NCI-H510A (cell line): ENCODE data around the gene JPH3.

Experiments
- DNase-seq: peaks from one replicate; lab custom pipeline; 2025; lab: John Stamatoyannopoulos, UW

The JPH3 gene

DNA sequence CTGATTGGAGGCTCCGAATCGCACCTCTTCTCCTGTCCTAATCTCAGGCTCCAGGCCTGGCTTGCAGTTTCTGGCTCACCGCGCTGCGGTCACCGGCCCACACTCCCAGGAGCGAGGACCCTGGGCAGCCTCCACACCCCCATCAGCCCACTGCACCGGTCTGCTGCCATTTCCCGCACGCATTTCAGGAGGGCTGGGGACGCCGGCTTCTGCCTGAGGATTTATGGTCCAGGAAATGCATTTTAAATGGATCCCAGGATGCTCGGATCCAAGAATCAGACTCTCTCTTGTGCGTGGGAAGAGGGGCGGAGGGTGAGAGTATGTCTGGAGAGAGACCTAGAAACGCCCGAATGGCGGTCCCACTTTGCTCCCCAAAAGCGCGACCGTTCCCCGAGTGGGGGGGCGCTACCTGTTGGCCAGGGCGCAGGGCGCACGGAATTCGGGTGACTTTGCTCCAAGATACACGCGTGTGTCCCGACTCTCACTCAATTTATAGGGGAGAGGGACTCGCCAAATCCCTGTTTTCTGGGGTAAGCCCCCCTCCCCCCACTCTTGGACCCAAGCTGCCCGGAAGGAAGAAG is 817 bp upstream of the JPH3 start:
- DNase-seq: no peak

DNA sequence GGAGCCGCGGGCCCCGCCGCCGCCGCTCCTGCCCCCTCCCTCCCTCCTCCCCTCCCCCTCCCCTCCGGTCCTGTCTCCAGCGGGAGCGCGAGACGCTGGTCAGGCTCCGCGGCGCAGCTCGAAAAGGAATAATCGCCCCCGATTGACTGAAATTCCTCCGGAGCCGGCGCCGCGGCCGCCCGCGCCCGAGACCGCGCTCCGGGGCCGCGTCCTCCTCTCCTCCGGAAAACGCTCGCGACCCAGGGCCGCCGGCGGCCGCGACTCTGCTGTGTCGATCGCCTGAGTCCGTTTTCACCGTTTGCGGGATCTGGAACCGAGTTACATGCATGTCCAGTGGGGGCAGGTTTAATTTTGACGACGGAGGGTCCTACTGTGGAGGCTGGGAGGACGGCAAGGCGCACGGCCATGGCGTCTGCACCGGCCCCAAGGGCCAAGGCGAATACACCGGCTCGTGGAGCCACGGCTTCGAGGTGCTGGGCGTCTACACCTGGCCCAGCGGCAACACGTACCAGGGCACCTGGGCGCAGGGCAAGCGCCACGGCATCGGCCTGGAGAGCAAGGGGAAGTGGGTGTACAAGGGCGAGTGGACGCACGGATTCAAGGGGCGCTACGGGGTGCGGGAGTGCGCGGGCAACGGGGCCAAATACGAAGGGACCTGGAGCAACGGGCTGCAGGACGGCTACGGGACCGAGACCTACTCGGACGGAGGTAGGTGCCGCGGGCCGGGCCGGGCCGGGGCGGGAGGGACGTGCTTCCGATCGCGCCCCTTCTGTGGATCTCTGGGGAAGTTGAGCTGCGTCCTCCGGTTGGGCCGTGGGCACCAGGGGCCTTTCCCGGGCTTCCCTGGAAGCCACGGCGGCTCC is 744 bp downstream of the JPH3 start:
- DNase-seq: no peak

DNA sequence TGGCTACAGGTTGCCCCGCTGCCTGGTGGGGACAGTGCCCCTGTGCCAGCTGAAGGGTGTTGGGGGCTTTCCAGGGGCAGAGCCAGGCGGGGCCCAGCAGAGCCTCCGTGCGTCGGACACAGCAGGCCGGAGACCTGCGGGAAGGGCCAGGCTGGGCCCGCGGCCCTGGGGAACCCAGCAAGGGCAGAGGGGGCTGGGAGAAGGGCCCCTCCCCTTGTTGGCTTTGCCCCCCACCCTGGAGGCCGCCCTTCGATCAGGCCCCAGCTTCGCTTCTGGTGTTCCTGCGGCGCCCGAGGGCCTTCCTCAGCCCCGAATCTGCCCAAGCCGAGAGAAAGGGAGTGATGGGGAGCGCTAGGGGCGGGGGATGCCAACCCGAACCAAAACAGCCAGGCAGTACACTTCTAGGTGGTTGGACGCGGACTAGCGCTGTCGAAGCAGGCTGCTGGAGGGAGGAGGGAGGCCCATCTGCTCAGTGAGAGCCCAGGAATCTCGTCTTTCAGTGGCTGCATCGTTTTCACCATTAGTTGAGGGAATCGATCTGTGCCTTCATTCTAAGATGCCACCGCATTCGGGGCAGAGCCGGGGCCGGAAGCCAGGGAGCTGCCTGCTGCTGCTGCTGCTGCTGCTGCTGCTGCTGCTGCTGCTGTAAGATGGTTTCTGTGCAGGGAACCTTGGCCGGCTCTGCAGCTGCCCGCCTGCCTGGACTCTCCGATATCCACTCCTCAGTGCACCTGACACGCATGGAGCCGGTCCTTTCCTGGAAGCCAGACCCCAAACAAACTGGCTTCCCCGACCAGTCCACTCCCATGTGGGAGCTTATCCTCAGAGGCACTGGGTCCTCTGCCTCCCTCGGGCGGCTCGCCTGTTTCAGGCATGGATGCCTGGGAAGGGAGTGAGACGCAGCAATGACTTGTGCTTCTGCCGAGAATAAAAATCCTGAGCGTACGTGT is 1.7 kb downstream of the JPH3 start:
- DNase-seq: no peak

DNA sequence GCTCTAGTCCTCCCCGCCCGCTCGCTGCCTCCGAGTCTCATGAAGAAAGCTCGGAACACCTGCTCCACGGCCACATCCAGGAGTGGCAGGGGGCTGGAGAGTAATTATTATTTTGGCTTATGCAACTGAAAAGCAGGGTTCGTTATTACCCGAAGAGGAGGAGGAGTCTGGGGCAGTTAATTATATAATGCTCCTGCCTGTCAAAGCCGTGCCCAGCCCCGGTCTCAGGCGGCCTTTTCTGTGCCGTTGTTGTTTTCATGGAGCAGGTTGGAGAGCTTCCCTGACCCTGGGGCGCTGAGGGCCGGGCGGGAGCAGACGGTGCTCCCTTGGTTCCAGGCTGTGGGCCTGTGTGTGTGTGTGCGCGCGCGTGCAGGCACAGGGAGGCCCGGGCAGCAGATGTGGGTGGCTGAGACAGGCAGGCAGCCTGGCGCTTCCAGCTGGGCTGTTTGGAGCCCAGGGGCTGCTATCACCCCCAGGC is 2.4 kb downstream of the JPH3 start:
- DNase-seq: no peak

DNA sequence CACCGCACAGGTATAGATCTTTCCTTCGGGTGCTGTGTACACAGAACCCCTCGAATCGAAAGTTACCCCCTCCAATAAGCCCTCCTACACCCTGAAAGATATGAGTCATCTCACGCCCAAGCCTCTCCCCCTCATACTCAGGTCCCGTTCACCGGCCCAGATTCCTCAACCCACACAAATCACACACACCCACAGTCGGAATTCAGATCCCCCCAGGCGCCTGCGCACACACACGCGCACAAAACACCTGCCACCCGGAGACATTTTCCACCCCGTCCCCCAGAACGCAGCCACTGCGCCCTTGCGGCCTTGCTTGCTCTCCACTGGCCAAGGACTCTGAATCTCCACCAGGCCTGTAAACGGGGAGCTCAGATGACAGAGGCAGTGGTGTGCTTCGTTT is 4.9 kb downstream of the JPH3 start:
- no peak for DNase-seq

DNA sequence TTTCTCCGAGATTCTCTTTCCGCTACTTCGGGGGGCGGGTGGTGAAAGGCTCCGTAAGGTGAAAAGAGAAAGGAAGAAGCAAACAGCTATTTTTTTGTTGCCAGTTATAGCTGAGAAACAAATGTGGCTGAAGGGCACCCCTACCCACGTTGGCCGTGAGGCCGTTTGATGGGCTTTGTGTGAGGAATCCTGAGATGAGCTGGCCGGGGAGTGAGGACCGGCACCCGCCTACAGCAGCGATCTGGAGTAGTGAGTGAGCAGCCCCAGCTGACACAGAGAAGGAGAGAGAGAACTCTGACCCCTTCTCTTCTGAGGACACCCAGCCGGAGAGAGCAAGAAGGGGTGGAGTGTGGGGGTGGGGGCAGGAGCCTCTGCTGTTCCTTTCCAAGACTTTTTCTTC is 5.6 kb downstream of the JPH3 start:
- DNase-seq: no peak

DNA sequence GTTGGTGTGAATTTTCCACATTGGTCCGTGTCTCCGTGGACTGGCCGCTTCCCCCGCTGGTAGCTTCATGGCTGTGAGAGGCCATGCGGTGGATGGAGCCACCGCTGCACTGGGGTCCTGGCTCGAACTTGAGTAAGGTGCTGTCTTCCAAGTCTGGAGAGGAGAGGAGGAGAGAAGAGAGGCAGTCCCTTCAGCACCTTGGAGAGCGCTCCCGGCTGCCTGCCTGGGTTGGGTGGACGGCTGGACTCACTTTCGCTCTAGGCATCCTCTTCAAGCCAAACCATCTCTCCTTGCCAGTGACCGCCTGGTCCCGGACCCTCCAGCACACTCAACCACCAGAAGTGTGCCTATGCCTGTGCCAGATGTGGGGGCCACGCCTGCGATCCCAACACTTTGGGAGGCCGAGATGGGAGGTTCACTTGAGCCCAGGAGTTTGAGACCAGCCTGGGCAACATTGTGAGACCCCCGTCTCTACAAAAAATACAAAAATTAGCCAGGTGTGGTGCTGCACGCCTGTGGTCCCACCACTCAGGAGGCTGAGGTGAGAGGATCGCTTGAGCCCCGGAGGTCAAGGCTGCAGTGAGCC is 6.2 kb downstream of the JPH3 start:
- DNase-seq: no peak

DNA sequence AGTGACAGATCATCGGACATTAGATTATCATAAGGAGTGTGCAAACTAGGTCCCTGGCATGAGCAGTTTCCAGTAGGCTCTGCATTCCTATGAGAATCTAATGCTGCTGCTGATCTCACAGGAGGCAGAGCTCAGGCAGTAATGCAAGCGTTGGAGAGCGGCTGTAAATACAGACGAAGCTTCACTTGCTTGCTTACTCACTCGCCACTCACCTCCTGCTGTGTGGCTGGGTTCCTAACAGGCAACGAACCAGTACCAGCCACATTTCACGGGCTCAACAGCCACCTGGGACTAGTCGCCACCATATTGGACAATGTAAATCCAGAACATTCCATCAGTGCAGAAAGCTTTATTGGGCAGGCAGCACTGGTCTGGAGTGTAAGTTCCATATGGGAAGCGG is 7.7 kb downstream of the JPH3 start:
- DNase-seq: no peak

DNA sequence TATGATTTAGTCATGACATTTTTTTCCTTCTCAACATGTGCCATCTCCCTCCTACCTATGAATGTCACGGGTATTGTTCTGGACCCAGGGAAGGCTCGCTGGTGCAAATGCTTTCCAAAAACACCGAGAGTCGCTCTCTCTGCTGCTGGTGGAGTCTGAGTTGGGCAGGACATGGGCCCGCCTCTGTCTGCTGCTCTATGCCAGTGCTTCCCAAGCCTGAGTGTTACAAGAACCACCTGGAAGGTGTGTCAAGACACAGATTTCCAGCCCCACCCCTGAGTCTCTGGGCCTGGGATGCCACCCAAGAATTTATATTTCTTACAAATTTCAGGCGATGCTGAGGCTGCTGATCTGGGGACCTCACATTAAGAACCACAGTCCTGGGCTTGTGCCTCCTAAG is 9.1 kb downstream of the JPH3 start:
- DNase-seq: no peak

DNA sequence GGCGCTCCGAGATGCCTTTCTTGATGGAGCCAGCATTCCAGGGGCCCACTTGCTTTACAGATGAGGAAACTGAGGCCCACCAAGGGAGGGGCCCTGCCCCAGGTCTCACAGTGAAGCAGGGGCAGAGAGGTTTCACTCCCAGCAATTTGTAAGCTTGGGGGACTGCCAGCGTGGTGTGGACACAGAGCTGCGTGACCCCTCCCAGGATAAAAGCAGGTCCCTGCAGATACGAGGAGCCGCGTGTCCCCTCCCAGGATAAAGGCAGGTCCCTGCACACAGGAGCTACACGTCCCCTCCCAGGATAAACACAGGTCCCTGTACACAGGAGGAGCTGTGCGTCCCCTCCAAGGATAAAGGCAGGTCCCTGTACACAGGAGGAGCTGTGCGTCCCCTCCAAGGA is 11.7 kb downstream of the JPH3 start:
- DNase-seq: no peak

DNA sequence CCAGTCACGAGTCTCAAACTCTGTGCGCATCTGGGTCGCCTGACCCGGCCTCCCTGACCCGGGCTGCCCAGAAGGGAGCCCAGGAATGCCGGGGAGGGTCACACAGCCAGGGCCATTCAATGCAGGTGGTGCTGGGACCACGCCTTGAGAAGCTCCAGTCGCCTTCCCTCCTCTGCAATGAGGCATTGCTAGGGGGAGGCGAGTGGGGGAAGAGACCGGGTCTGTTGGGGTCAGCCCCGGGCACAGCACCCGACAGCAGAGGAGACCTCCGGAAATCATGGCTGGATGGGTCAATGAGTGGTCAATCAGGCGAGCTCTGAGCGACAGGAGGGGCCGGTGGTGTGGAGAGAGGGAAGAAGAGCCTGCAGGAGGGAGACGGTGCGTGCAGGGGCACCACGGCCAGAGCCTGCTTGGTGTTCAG is 13.3 kb downstream of the JPH3 start:
- no peak for DNase-seq

DNA sequence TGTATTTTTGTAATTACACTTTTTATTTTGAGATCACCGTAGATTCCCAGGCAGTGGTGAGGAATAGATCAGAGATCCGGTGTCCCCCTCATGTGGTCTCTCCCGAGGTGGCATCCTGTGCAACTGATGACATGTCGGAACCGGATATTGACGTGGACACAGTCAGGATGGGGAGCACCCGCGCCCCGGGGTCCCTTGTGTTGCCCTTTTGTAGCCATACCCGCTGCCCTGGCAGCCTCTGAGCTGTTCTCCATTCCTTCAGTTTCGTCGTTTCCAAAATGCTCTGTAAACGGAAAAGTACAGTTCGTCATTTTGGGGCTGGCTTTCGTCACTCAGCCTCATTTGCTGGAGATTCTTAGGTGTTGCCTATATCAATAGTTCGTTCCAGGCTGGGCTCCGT is 14.2 kb downstream of the JPH3 start:
- no peak for DNase-seq

DNA sequence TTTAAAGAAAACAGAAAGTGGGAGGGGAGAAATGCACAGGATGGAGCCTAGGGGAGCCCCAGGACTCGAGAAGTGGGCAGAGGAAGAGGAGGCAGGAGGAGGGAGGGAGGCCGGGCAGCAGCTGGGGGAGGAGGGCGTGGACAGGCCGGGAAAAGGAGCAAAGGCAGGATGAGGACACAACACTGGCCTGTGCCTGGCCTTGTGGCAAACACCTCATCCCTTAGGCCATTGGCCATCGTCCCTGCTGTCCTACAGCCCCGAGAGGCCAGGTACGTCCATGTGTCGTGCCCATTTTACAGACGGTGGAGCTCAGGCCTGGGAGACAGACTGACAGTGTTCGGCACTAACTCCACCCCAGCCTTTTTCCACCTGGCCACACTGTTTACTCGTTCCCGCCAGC is 15.9 kb downstream of the JPH3 start:
- no peak for DNase-seq

DNA sequence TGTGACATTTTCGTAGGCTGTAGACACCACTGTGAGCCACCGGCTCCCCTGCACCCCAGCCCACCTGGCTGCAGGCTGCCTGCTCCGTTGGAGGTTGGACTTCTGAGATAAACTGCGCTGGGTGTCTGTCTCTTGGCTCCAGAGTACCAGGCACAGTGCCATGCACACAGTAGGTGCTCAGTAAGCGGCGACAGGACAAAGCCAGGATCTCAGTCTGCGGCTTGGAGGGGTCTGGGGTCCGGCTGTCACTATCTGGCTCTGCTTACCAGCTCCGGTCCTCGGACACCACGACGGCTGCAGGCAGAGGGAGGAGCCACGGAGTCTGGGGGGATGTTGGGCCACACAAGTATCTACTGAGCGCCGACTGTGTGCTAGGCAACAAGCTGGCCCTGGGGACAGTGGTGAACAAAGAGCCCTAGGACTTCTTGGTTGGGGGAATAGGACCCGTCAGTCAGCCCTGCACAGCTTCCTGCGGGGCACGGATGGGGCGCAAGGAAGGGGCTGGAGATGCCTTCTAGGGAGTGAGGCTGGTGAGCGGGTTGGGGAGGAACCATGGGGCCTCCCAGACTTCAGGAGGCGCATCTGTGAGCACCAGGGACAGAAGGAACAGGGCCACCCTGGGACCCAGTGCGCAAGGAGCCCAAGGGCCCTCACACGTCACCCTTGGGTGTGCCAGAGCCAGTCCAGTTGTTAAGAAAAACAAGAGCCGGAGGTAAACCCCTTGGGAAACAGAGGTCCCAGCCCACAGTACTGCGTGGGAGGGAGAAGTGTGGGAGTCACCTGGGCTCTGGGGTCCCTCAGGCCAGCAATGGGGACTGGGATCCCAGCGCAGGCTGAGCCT is 17.3 kb downstream of the JPH3 start:
- no peak for DNase-seq

DNA sequence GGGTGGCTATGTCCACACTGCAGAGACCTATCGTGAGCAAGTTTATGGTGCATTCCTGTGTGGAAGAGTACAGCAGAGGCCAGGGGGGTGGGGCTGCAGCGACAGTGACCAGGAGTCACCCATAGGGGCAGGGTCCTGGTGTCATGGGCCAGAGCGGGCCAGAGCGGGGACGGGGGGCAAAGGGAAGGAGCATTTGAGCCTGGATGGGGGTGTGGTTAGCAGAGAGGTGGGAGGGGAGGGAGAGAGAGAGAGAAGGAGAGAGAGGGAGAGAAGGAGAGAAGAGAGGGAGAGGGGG is 17.8 kb downstream of the JPH3 start:
- no peak for DNase-seq

DNA sequence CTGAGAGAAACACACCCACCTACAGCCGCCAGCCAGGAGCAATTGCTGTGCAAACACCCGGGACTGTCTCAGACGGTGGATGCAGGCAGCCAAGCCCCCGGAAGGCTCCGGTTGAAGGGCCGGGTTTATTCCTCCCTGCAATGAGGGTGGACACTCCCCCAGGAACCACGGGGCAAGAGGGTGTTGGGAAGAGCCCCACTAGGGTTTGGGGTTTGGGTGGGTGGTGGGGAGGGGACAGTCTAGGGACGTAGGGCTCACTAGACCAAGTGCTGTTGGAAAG is 19.2 kb downstream of the JPH3 start:
- DNase-seq: no peak

DNA sequence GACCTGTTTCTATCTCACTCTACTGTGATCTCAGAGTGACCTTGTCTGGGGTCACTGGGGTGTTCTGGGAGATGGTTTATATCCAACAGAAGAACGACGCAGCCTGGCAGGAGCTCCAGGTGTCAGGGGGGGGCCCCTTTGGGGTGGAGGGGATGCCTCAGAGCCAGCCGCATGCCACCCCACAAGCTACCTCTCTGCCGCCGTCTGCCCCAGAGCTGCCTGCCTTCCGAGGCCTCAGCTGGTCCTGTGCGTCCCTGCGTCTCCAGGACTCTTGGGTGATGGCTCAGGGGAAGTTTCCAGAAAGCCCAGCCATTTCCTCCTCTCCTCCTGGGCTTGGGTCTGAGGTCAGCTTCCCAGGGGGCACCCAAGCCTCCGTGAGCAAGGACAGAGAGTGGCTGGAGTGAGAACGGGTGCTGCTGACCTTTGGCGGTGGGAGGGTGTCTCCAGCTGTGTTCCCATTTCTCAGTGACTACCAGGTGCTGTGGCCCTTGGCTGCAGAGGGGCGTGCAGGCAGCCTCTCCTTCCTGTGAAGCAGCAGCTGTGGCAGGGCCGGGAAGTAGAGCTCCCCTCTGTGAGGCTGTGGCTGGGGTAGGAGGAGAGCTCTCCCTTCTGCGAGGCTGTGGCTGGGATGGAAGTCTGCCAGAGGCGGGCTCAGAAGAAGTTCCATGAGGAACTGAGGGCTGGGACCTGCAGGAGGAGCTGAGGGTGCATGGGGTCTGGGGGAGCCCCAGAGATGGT is 19.8 kb downstream of the JPH3 start:
- no peak for DNase-seq

DNA sequence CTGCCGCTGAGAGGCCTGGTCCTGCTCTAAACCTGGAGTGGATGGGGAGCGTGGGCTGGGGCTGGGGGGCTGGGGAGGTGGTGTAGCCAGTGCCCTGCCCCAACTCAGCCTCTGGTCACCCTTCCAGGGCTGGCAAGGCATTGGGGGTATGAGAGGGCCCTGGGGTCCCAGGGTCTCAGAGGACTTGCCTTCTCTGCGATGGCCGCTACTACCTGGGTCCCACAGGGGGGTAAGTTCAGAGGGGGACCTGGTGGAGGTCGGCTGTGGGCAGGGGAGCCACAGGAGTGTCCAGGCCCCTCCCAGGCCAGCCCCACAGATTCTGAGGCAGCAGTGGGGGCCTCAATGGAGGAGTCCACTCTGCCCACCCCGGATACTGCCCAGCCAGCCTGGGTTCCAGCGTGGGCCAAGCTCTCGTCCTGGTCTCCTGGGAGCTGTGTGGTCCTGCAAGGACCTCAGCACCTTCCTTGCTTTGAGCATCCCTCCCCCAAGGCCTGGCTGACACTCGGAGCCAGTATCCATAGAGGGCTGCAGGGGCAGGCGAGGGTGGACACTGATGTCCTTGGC is 20.5 kb downstream of the JPH3 start:
- no peak for DNase-seq

DNA sequence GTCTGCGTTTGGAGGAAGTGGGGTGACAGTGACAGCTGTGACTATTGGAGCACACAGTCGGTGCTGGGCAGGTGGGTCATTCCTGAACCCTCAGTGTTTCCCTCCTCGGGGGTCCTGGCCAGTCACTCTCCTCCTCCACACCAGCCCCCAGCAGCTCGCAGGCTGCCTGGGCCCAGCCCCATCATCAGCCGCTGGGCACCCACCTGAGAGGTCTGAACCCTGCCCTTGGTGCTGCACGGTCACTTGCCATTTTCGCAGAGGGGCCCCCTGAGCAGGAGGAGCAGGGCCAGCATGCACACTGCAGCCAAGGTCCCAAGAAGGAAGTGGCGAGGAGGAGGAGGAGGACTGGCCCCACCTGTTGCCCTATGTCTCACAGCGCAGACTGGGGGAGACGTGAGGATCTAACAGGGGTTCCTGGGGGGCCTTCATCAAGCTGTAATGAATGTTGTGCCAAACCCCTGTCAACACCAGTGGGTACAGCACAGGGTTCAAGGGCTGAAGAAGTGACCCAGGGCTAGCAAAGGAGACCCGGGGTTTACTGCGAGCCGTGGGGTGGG is 23.0 kb downstream of the JPH3 start:
- DNase-seq: no peak

DNA sequence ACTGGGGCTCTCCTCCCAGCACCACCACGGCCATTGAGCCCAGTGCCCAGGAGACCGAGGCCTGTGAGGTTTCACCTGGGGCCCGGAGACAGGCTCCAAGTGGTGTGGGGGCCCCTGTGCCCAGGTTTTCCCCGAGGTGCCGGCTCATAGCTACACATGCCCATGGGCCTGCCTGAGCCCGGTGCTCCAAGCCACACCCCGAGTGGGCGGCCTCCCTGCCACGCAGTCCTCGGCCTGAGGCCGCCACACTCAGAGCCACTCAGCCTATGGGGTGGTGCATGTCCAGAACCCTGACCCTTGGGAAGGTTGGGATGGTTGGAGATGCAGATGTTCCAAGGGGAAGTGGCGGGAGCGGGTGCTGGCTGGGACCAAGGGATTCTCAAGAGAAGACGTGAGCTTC is 24.1 kb downstream of the JPH3 start:
- DNase-seq: no peak
